HEK293 (cell line): ENCODE results near the gene HILPDA.

Experiments used
- CTCF ChIA-PET: fragments of 350-600 bp; formaldehyde crosslinking; extraction: SDS; loops from one replicate; lab custom pipeline; 2021; ENCODE audit warnings: antibody characterized with exemption; lab: Yijun Ruan, JAX
- POLR2A ChIA-PET: fragments of 300-600 bp; formaldehyde crosslinking; extraction: SDS; loops from one replicate; lab custom pipeline; 2020; ENCODE audit warnings: antibody characterized with exemption, inconsistent platforms; lab: Yijun Ruan, JAX
- H3K27ac ChIP-seq: fragments of 200-500 bp; sonication (Bioruptor generic); 2 replicates; pipeline ENCODE4 v1.5.1; 2014; ENCODE audit warnings: low read depth, low read length, control low read depth, inconsistent platforms; ENCODE audit errors: extremely low read depth
- H3K36me3 ChIP-seq, 2 experiments: fragments of 200-500 bp in 1 of 2; sonication (Bioruptor generic) in 1 of 2; 1 replicate in 1 of 2; 2 replicates in 1 of 2; pipeline ENCODE4 v1.5.1; 2014 to 2017; ENCODE audit warnings: inconsistent platforms in 2 of 2, low read length in 2 of 2; ENCODE audit not compliant: control insufficient read depth in 2 of 2, insufficient read depth in 1 of 2
- H3K4me1 ChIP-seq: fragments of 200-500 bp; sonication (Bioruptor generic); 2 replicates; pipeline ENCODE4 v1.5.1; 2014; ENCODE audit warnings: mild to moderate bottlenecking, low read length, inconsistent platforms; ENCODE audit not compliant: control insufficient read depth, insufficient read depth
- H3K4me3 ChIP-seq: 2 replicates; pipeline ENCODE4 v1.5.1; 2011; ENCODE audit warnings: low read depth, mild to moderate bottlenecking, control low read depth, low read length, moderate library complexity
- H3K9me3 ChIP-seq: fragments of 200-500 bp; sonication (Bioruptor generic); 2 replicates; pipeline ENCODE4 v1.5.1; 2014; ENCODE audit warnings: low read depth, low read length, inconsistent platforms; ENCODE audit not compliant: control insufficient read depth, insufficient read depth
- AEBP2 ChIP-seq: fragments of 450-650 bp; formaldehyde crosslinking; IDR thresholded peaks from 2 replicates; pipeline ENCODE4 v1.5.1; 2016; ENCODE audit warnings: missing biosample characterization, missing genetic modification characterization, borderline replicate concordance
- BCL11A ChIP-seq: fragments of 450-650 bp; formaldehyde crosslinking; IDR thresholded peaks from 2 replicates; pipeline ENCODE4 v1.5.1; 2016; ENCODE audit warnings: low read depth, missing biosample characterization, missing genetic modification characterization
- EGR2 ChIP-seq: fragments of 450-650 bp; formaldehyde crosslinking; IDR thresholded peaks from 2 replicates; pipeline ENCODE4 v1.5.1; 2016; ENCODE audit warnings: low read depth, missing biosample characterization, missing genetic modification characterization
- ELK4 ChIP-seq: IDR thresholded peaks from 2 replicates; pipeline ENCODE4 v1.6.1; 2011; ENCODE audit warnings: mild to moderate bottlenecking, low read depth, low read length, borderline replicate concordance
- FEZF1 ChIP-seq: fragments of 450-650 bp; formaldehyde crosslinking; IDR thresholded peaks from 2 replicates; pipeline ENCODE4 v1.5.1; 2016; ENCODE audit warnings: missing biosample characterization, missing genetic modification characterization
- GLIS1 ChIP-seq: fragments of 450-650 bp; formaldehyde crosslinking; IDR thresholded peaks from 2 replicates; pipeline ENCODE4 v1.5.1; 2016; ENCODE audit warnings: missing biosample characterization, missing genetic modification characterization
- GLIS2 ChIP-seq: fragments of 450-650 bp; formaldehyde crosslinking; IDR thresholded peaks from 2 replicates; pipeline ENCODE4 v1.5.1; 2016; ENCODE audit warnings: missing biosample characterization, missing genetic modification characterization
- KLF17 ChIP-seq: fragments of 450-650 bp; formaldehyde crosslinking; IDR thresholded peaks from 2 replicates; pipeline ENCODE4 v1.5.1; 2016; ENCODE audit warnings: missing biosample characterization, missing genetic modification characterization
- PRDM10 ChIP-seq: fragments of 450-650 bp; formaldehyde crosslinking; IDR thresholded peaks from 2 replicates; pipeline ENCODE4 v1.5.1; 2016; ENCODE audit warnings: missing biosample characterization, missing genetic modification characterization
- SCRT2 ChIP-seq: fragments of 450-650 bp; formaldehyde crosslinking; IDR thresholded peaks from 2 replicates; pipeline ENCODE4 v1.5.1; 2016; ENCODE audit warnings: missing biosample characterization, missing genetic modification characterization
- ZBTB17 ChIP-seq: fragments of 450-650 bp; formaldehyde crosslinking; IDR thresholded peaks from 2 replicates; pipeline ENCODE4 v1.5.1; 2016; ENCODE audit warnings: missing biosample characterization, missing genetic modification characterization
- ZBTB48 ChIP-seq: fragments of 450-650 bp; formaldehyde crosslinking; IDR thresholded peaks from 2 replicates; pipeline ENCODE4 v1.5.1; 2016; ENCODE audit warnings: missing biosample characterization, missing genetic modification characterization
- ZBTB8A ChIP-seq: fragments of 450-650 bp; formaldehyde crosslinking; IDR thresholded peaks from 2 replicates; pipeline ENCODE4 v1.5.1; 2016; ENCODE audit warnings: missing biosample characterization, missing genetic modification characterization
- ZIC2 ChIP-seq: fragments of 450-650 bp; formaldehyde crosslinking; IDR thresholded peaks from 2 replicates; pipeline ENCODE4 v1.5.1; 2016; ENCODE audit warnings: missing biosample characterization, missing genetic modification characterization
- ZNF140 ChIP-seq: fragments of 450-650 bp; formaldehyde crosslinking; IDR thresholded peaks from 2 replicates; pipeline ENCODE4 v1.5.1; 2016; ENCODE audit warnings: missing biosample characterization, missing genetic modification characterization
- ZNF202 ChIP-seq: fragments of 450-650 bp; formaldehyde crosslinking; IDR thresholded peaks from 2 replicates; pipeline ENCODE4 v1.5.1; 2016; ENCODE audit warnings: missing biosample characterization, missing genetic modification characterization, borderline replicate concordance
- ZNF211 ChIP-seq: fragments of 450-650 bp; formaldehyde crosslinking; IDR thresholded peaks from 2 replicates; pipeline ENCODE4 v1.5.1; 2016; ENCODE audit warnings: low read depth, missing biosample characterization, missing genetic modification characterization
- ZNF335 ChIP-seq: fragments of 450-650 bp; formaldehyde crosslinking; conservative IDR thresholded peaks from 2 replicates; pipeline ENCODE4 v1.5.1; 2016; ENCODE audit warnings: missing biosample characterization, missing genetic modification characterization
- ZNF341 ChIP-seq: fragments of 450-650 bp; formaldehyde crosslinking; IDR thresholded peaks from 2 replicates; pipeline ENCODE4; 2016; ENCODE audit warnings: low read depth, missing biosample characterization, missing genetic modification characterization
- ZNF394 ChIP-seq: fragments of 450-650 bp; formaldehyde crosslinking; IDR thresholded peaks from 2 replicates; pipeline ENCODE4 v1.5.1; 2016; ENCODE audit warnings: missing biosample characterization, missing genetic modification characterization, mild to moderate bottlenecking, moderate library complexity, borderline replicate concordance
- ZNF423 ChIP-seq: fragments of 450-650 bp; formaldehyde crosslinking; IDR thresholded peaks from 2 replicates; pipeline ENCODE4 v1.5.1; 2016; ENCODE audit warnings: missing biosample characterization, missing genetic modification characterization
- ZNF544 ChIP-seq: fragments of 450-650 bp; formaldehyde crosslinking; IDR thresholded peaks from 2 replicates; pipeline ENCODE4 v1.5.0; 2017; ENCODE audit warnings: missing biosample characterization, missing genetic modification characterization
- ZNF555 ChIP-seq: fragments of 450-650 bp; formaldehyde crosslinking; conservative IDR thresholded peaks from 2 replicates; pipeline ENCODE4 v1.5.1; 2017; ENCODE audit warnings: missing biosample characterization, mild to moderate bottlenecking, missing genetic modification characterization, inconsistent platforms
- ZNF610 ChIP-seq: fragments of 450-650 bp; formaldehyde crosslinking; IDR thresholded peaks from 2 replicates; pipeline ENCODE4 v1.5.1; 2016; ENCODE audit warnings: missing biosample characterization, missing genetic modification characterization, borderline replicate concordance
- ZNF777 ChIP-seq: fragments of 450-650 bp; formaldehyde crosslinking; IDR thresholded peaks from 2 replicates; pipeline ENCODE4 v1.5.1; 2017; ENCODE audit warnings: missing biosample characterization, missing genetic modification characterization, borderline replicate concordance

Gene HILPDA

GRCh38 chr7:128407233-128407589 is 48.5 kb upstream of the HILPDA start:
- no peak overlapping the region for H3K4me3 ChIP-seq
- no peaks in the 10 kb centered on the region; the same call in 1 of the 2 replicates for H3K4me1 ChIP-seq
- no peak overlapping the region for H3K27ac ChIP-seq
- peaks cover 4 to 10% of the 10 kb centered on the region in 2 experiments; a peak in 2 of 3 replicates for H3K36me3 ChIP-seq
- POLR2A ChIA-PET: no interaction called here
- TF ChIP-seq ZNF394 (tag by site-specific recombination) (no peak), FEZF1 (tag by site-specific recombination) (no peak), ZIC2 (tag by site-specific recombination) (peak; percentile 93), PRDM10 (tag by site-specific recombination) (peak; percentile 78), ZNF140 (no peak), GLIS2 (peak; percentile 73), ZNF335 (tag by site-specific recombination) (no peak), GLIS1 (tag by site-specific recombination) (peak; percentile 96), BCL11A (tag by site-specific recombination) (no peak), AEBP2 (tag by site-specific recombination) (no peak), ZBTB48 (0 out of 2 replicates have a peak, but pooled peaks have one; percentile 5)
- no peaks in the 10 kb centered on the region for H3K9me3 ChIP-seq
- CTCF ChIA-PET: interaction anchor here (2.3 to 6.1 kb wide), 3 partner anchors 9 to 54 kb away, joined by 9 to 68 read pairs (median 16); no protein-coding TSS in a partner anchor

- Histone ChIP-seq H3K27ac (no peak overlapping the region), H3K36me3 (peaks cover 2 to 4% of the 10 kb centered on the region in 2 experiments; a peak in 2 of 3 replicates), H3K9me3 (no peaks in the 10 kb centered on the region), H3K4me3 (no peak overlapping the region), H3K4me1 (no peaks in the 10 kb centered on the region; the same call in 1 of the 2 replicates)
- CTCF ChIA-PET: interaction anchor here (0.6 to 6.1 kb wide), 7 partner anchors 10 to 64 kb away, joined by 3 to 68 read pairs (median 9); partner anchors contain the start of gene RBM28
- POLR2A ChIA-PET: interaction anchor here (0.9 kb wide), 3 partner anchors 11 to 64 kb away, joined by 3 to 8 read pairs (median 4); partner anchors contain the start of genes PRRT4 and RBM28
- TF ChIP-seq SCRT2 (tag by site-specific recombination) (no peak), ZNF423 (no peak), KLF17 (peak; percentile 12; the same call in 1 of the 2 replicates), ELK4 (no peak), ZNF211 (tag by site-specific recombination) (no peak), ZNF777 (tag by site-specific recombination) (no peak), ZNF544 (tag by site-specific recombination) (no peak), ZNF555 (tag by site-specific recombination) (no peak), ZBTB17 (tag by site-specific recombination) (peak; percentile 32; the same call in 1 of the 2 replicates), ZNF341 (peak; percentile 90), ZBTB8A (peak; percentile 78), ZNF610 (tag by site-specific recombination) (no peak), ZNF202 (tag by site-specific recombination) (no peak), GLIS1 (tag by site-specific recombination) (no peak), ZIC2 (tag by site-specific recombination) (no peak), EGR2 (tag by site-specific recombination) (peak; percentile 71)
These were observed 47.6 kb upstream of the HILPDA start for GRCh38 chr7:128407751-128408708.
